Measurements from ENCODE around the gene LY6G5C. TPM values are rescaled to one million over a fixed set of nuclear protein-coding genes. Genes with fewer than 3 reads are reported as not detected.

The LY6G5C gene
- total and polyA plus RNA-seq, 2 of the 13 experiments (the other 11 are each of a cell fraction or from before 2014, with no cell fraction given), result 0.33 to 0.55 TPM

- TF ChIP-seq ZNF18 (CRISPR knock-in tag; IDR thresholded peaks at IDR 0.05; ENCODE audit: insufficient replicate concordance), result no peak
- no peak; the same call in 1 of the 2 replicates for TF ChIP-seq ZNF431 (CRISPR knock-in tag; IDR thresholded peaks at IDR 0.05; ENCODE audit: borderline replicate concordance, low read depth)
- TF ChIP-seq ZZZ3 (CRISPR knock-in tag; IDR thresholded peaks at IDR 0.05; ENCODE audit: borderline replicate concordance), result no peak
- no peak for TF ChIP-seq KLF15 (CRISPR knock-in tag; IDR thresholded peaks at IDR 0.05; ENCODE audit: borderline replicate concordance)
- peak; percentile 59; the same call in 1 of the 2 replicates for TF ChIP-seq GABPB1 (CRISPR knock-in tag; IDR thresholded peaks at IDR 0.05)
- TF ChIP-seq CENPX (CRISPR knock-in tag; IDR thresholded peaks at IDR 0.05), result no peak
- peak; percentile 91; the same call in 1 of the 2 replicates for TF ChIP-seq ZFP82 (CRISPR knock-in tag; IDR thresholded peaks at IDR 0.05; ENCODE audit: borderline replicate concordance)
- peak; percentile 88; the same call in 1 of the 2 replicates for TF ChIP-seq HNRNPL (IDR thresholded peaks at IDR 0.05; ENCODE audit: low read depth, low read length)
- no peak; the same call in 1 of the 2 replicates for TF ChIP-seq PRDM4 (CRISPR knock-in tag; IDR thresholded peaks at IDR 0.05; ENCODE audit: borderline replicate concordance)
- no peak for TF ChIP-seq ZHX2 (IDR thresholded peaks at IDR 0.05; ENCODE audit: low read depth)
- no peak for TF ChIP-seq ZHX2 (CRISPR knock-in tag; IDR thresholded peaks at IDR 0.05; ENCODE audit: borderline replicate concordance)
- TF ChIP-seq ZNF207 (IDR thresholded peaks at IDR 0.05; ENCODE audit: borderline replicate concordance), result no peak
- peak; percentile 73; the same call in 1 of the 2 replicates for TF ChIP-seq HDAC1 (CRISPR knock-in tag; IDR thresholded peaks at IDR 0.05)
- TF ChIP-seq UBTF (CRISPR knock-in tag; IDR thresholded peaks at IDR 0.05), result no peak; the same call in 1 of the 2 replicates
- TF ChIP-seq ZNF20 (CRISPR knock-in tag; IDR thresholded peaks at IDR 0.05), result no peak
These were observed 49.2 kb upstream of the LY6G5C start (continued) for GRCh38 chr6:31729979-31730630.
